Central memory CD8-positive, alpha-beta T cell (primary cell): ENCODE results near the gene ERBB4.

Experiments used
- ATAC-seq: fragments of 150-1000 bp; cut with Tn5 transposase; replicated peaks from 2 replicates; pipeline ENCODE4 v1.10.0; 2022; ENCODE audit warnings: mild to moderate bottlenecking, moderate FRiP score, moderate number of reproducible peaks; ENCODE audit not compliant: poor library complexity, severe bottlenecking; ENCODE audit errors: extremely low read depth
- DNase-seq, 2 donors: peaks; one replicate each; pipeline ENCODE4 v3.0.0; 2021; ENCODE audit warnings: low spot score in 2 of 2
- H3K27ac Mint-ChIP-seq: one replicate; pipeline ENCODE4 v1.8.0; 2022; ENCODE audit warnings: low read depth, mild to moderate bottlenecking, moderate library complexity, mixed read lengths
- H3K27me3 Mint-ChIP-seq: one replicate; pipeline ENCODE4 v1.8.0; 2022; ENCODE audit warnings: mixed read lengths
- H3K36me3 Mint-ChIP-seq: one replicate; pipeline ENCODE4 v1.8.0; 2022; ENCODE audit warnings: mild to moderate bottlenecking, moderate library complexity, mixed read lengths; ENCODE audit not compliant: insufficient read depth
- H3K4me1 Mint-ChIP-seq: one replicate; pipeline ENCODE4 v1.8.0; 2022; ENCODE audit warnings: mixed read lengths
- H3K4me3 Mint-ChIP-seq: one replicate; pipeline ENCODE4 v1.8.0; 2022; ENCODE audit warnings: mild to moderate bottlenecking, moderate library complexity, mixed read lengths
- H3K9me3 Mint-ChIP-seq: one replicate; pipeline ENCODE4 v1.8.0; 2022; ENCODE audit warnings: mixed read lengths

ERBB4 gene

DNA sequence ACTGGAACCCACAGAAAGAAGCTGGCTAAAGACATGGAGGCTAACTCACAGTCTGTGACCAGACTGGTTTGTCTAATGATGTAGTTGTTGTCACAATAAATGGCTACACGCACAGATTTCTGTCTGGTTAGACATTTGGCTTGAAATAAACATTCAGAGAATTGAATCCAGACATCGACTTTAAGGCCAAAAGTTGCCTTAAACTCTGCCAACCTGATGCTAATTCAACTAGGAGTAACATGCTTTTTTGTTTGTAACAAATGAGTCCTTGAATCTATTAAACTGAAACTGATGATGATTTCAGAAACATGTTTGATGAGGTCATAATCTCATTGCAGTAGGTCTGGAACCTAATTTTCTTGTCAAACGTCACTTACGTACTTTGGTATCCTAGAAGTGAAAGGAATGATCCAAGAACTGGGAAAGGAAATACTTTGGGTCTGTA, 123.8 kb downstream of the ERBB4 start:
- no peaks in the 10 kb centered on the region for H3K4me1 Mint-ChIP-seq
- H3K27me3 Mint-ChIP-seq = no peaks in the 10 kb centered on the region
- no peaks in the 10 kb centered on the region for H3K9me3 Mint-ChIP-seq
- H3K36me3 Mint-ChIP-seq = no peaks in the 10 kb centered on the region
- H3K27ac Mint-ChIP-seq = no peak overlapping the region
- ATAC-seq (no peak), DNase-seq (no peak)
- H3K4me3 Mint-ChIP-seq = no peak overlapping the region

DNA sequence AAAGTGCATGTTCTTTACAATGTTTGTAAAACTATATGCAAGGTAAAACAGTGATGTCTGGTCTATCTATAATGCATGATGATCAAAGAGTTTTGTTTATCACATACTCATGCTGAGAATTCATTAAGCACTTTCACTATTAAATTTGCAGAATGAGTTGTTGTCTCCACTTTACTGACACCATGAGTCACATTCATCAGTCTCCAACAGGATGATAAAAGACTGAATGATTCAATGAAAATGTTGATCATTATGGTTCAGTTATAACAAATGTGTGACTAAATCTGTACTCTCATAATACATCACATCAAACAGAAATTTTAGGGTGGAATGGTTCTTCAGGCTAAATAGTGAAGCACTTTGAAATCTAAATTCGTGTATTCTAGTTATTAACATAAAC, 129.0 kb downstream of the ERBB4 start:
- H3K27ac Mint-ChIP-seq = no peak overlapping the region
- peaks cover 7% of the 10 kb centered on the region for H3K9me3 Mint-ChIP-seq
- no peaks in the 10 kb centered on the region for H3K27me3 Mint-ChIP-seq
- H3K4me1 Mint-ChIP-seq = no peaks in the 10 kb centered on the region
- ATAC-seq = no peak
- DNase-seq = no peak
- H3K36me3 Mint-ChIP-seq = no peaks in the 10 kb centered on the region
- no peak overlapping the region for H3K4me3 Mint-ChIP-seq

DNA sequence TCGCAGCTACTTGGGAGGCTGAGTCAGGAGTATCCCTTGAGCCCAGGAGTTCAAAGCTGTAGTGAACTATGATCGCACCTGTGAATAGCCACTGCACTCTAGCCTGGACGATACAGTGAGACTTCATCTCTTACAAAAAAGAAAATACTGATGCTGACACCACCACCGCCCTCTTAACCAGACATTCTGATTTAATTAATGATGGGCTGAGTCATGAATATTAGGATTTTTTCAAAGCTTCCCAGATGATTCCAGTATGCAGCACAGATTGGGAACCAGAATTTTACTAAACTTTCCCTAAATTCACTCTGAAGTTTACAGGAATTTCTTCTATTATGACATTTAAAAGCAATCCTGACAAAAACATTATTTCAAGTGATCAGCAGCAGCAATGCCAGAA, 130.1 kb downstream of the ERBB4 start:
- no peaks in the 10 kb centered on the region for H3K36me3 Mint-ChIP-seq
- DNase-seq (no peak), ATAC-seq (no peak)
- H3K4me3 Mint-ChIP-seq = no peak overlapping the region
- no peak overlapping the region for H3K27ac Mint-ChIP-seq
- H3K27me3 Mint-ChIP-seq = no peaks in the 10 kb centered on the region
- H3K9me3 Mint-ChIP-seq = peaks cover 7% of the 10 kb centered on the region
- H3K4me1 Mint-ChIP-seq = no peaks in the 10 kb centered on the region

DNA sequence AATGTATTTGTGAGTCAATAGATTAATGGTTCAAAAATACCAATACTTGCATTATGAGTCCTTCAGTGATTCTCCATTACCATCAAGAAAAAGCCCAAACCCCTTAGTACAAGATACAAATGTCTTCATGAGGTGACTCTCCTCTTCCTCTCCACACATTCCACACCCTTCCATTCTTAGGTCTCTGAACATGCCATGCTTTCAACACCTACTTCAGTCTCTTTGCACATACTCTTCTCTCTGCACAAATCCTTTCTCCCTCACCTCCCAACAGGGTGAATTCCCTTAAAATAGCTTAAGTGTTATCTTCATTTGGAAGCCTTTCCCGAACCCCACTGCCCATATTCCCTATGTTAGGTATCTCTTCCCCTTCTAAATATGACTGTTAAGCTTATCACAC, 131.9 kb downstream of the ERBB4 start:
- no peak for ATAC-seq
- peaks cover 7% of the 10 kb centered on the region for H3K9me3 Mint-ChIP-seq
- H3K36me3 Mint-ChIP-seq = no peaks in the 10 kb centered on the region
- no peaks in the 10 kb centered on the region for H3K27me3 Mint-ChIP-seq
- H3K4me3 Mint-ChIP-seq = no peak overlapping the region
- no peaks in the 10 kb centered on the region for H3K4me1 Mint-ChIP-seq
- no peak for DNase-seq
- H3K27ac Mint-ChIP-seq = no peak overlapping the region

DNA sequence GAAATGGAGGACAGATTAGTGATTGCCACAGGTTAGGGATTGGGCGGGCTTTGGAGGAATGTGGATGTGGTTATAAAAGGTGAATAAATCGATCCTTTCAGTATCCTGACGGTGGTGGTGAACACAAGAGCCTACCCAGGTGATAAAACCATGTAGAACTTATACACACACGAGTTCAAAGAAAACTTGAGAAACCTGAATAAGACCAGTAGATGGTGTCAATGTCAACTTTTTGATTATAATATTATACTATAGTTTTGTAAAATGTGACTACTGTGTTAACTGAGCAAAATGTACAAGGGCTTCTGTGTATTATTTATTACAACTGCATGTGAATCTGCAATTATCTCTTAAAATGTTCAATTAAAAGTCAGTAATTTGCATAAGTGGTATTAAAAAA, 136.3 kb downstream of the ERBB4 start:
- ATAC-seq = no peak
- Mint-ChIP-seq H3K36me3 (no peaks in the 10 kb centered on the region), H3K27me3 (no peaks in the 10 kb centered on the region), H3K9me3 (peaks cover 13% of the 10 kb centered on the region), H3K27ac (no peak overlapping the region), H3K4me3 (no peak overlapping the region), H3K4me1 (no peaks in the 10 kb centered on the region)
- DNase-seq = no peak

DNA sequence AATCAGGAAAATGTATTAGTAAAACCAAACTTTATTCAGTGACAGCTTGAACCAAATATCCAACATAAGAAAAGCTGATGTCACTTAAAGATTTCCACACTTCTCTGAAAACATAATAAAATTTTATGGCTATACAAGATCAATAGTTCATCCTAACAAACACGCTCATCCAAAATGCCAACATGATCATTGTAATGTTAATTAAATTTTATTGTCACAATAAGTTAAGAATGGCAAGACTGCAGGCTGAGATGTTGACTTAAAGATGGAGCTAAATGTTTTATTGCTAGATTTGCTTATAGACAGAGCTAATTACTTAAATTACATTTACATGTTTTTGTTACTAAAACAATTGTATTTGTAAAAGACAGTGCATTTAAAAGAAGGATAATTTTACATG, 140.3 kb downstream of the ERBB4 start:
- H3K36me3 Mint-ChIP-seq = no peaks in the 10 kb centered on the region
- DNase-seq (no peak), ATAC-seq (no peak)
- no peak overlapping the region for H3K4me3 Mint-ChIP-seq
- H3K4me1 Mint-ChIP-seq = no peaks in the 10 kb centered on the region
- peaks cover 6% of the 10 kb centered on the region for H3K9me3 Mint-ChIP-seq
- no peak overlapping the region for H3K27ac Mint-ChIP-seq
- no peaks in the 10 kb centered on the region for H3K27me3 Mint-ChIP-seq

DNA sequence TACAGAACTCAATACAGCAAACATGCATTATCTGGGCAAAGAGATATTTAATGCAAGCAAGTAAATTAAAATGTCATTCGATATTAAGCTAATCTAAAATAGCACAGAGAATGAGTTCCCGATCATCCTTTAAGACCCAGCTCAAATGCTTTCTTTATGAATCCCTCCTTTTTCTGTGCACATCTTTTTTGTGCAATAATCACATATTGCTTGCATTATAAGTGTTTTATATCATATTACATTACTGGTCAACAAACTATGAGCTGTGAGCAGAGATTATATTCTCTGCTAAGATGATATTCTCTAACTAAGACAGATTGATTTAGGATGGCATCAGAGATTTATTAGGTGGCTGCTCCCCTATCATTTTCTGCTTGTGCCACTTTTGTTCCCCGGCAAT, 146.1 kb downstream of the ERBB4 start:
- Mint-ChIP-seq H3K4me1 (no peaks in the 10 kb centered on the region), H3K27ac (no peak overlapping the region)
- DNase-seq = no peak

DNA sequence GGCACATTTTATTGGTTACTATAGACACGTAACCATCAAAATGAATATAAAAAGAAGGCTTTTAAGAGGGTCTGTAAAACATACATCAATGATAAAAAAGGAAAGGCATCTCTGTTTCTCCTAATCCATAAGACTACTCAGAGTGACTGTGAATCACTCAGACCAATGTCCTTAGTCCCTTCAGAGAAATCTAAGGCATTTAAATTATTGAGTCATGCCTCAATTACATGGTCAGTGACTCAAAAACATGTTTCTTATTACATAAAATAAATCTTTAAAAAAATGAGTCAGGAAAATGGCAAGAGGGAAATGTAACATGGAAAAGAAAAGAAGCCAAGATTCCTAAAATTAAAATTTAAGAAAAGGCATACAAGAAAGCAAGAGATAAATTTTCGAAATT, 146.6 kb downstream of the ERBB4 start:
- Mint-ChIP-seq H3K27ac (no peak overlapping the region), H3K4me1 (no peaks in the 10 kb centered on the region), H3K27me3 (no peaks in the 10 kb centered on the region), H3K4me3 (no peak overlapping the region), H3K36me3 (no peaks in the 10 kb centered on the region), H3K9me3 (peaks cover 6% of the 10 kb centered on the region)
- ATAC-seq (no peak), DNase-seq (no peak)

More for the DNA sequence above, 146.1 kb downstream of the ERBB4 start:
- Mint-ChIP-seq H3K9me3 (peaks cover 6% of the 10 kb centered on the region), H3K27me3 (no peaks in the 10 kb centered on the region), H3K4me3 (no peak overlapping the region), H3K36me3 (no peaks in the 10 kb centered on the region)
- no peak for ATAC-seq

DNA sequence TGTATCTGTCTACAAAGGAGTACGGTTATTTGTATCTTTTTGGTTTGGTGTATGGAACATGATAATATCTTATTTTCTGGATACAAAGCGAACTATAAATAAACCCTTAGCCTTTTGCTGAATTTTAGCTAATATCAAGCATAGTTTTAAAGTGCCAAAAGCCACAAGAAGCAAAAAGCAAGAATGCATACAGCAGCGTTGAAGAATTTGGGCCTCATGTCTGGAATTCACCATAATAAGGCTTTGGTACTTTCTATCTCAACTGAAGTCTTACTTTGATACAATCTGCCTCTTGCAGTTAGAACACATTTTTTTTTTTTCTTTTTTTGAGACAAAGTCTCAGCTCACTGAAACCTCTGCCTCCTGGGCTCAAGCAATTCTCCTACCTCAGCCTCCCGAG, 151.5 kb downstream of the ERBB4 start:
- H3K27me3 Mint-ChIP-seq = no peaks in the 10 kb centered on the region
- H3K36me3 Mint-ChIP-seq = no peaks in the 10 kb centered on the region
- H3K4me1 Mint-ChIP-seq = no peaks in the 10 kb centered on the region
- ATAC-seq (no peak), DNase-seq (no peak)
- H3K4me3 Mint-ChIP-seq = no peak overlapping the region
- H3K27ac Mint-ChIP-seq = no peak overlapping the region
- H3K9me3 Mint-ChIP-seq = no peaks in the 10 kb centered on the region

DNA sequence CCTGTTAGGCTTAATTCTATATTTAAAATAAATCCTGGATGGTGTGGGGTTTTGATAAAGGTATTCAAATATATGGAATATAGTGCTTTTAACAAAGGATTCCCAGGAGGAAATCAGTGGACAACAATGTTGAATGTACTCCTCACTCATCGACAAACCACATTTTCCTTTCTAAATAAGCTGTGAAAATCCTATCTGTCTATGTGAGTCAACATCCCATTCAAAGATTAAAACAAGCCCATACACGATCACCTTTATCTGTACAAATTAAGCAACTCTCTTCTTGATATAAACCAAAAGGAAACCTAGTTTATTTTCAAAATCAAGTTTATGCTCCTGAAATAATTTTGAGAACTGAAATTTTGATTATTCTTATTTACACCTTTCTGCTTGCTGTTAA, 153.4 kb downstream of the ERBB4 start:
- no peak for DNase-seq
- no peaks in the 10 kb centered on the region for H3K9me3 Mint-ChIP-seq
- no peak overlapping the region for H3K27ac Mint-ChIP-seq
- ATAC-seq = no peak
- H3K4me3 Mint-ChIP-seq = no peak overlapping the region
- no peaks in the 10 kb centered on the region for H3K4me1 Mint-ChIP-seq
- no peaks in the 10 kb centered on the region for H3K36me3 Mint-ChIP-seq
- H3K27me3 Mint-ChIP-seq = no peaks in the 10 kb centered on the region

DNA sequence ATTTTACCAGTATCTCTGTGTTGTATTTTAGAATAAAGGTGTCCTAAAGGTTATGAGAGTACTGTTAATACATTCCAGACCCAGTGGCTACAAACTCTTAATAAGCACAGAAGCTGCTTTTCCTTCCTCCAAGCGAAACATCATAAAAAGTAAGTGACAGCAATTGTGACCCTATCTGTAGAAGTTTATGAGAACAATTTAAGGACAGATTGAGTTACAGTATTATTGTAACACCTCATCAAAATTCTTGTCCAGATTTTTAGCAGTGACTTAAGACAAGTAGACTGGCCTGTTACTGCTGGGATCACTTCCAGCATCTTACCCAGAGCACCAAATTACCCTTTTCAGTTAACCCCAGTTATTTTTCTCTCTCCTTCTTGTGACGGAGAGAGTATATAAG, 154.6 kb downstream of the ERBB4 start:
- Mint-ChIP-seq H3K9me3 (no peaks in the 10 kb centered on the region), H3K4me3 (no peak overlapping the region), H3K36me3 (no peaks in the 10 kb centered on the region), H3K4me1 (no peaks in the 10 kb centered on the region), H3K27ac (no peak overlapping the region), H3K27me3 (no peaks in the 10 kb centered on the region)
- ATAC-seq (no peak), DNase-seq (no peak)

DNA sequence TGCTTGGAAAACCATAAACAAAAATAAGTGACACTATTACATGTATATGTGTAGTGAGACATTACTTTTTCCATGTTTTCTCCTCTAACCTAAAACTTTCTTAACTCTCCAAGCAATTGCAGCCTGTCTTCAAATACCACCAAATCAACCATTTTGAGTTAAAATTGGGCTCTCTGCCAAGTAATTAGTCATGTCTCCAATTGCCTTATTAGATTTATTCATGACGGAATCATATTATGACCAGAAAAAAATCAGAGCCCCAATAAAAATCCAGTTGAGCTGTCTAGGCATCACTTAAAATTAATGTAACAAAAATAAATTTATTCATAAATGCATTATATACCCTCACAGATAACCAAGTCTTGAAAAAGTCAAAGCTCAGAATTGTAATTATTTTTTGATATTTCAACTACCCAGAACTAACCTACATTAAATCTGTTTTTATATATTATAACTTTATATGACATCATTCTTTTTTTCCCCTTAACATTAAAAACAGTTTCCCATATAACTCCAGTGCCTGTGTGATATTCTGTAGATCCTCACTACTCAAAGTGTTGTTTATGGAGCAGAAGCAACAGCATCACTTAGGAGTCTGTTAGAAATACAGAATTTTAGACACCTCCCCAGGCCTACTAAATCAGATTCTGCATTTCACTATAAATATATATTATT, 157.0 kb downstream of the ERBB4 start:
- Mint-ChIP-seq H3K27ac (no peak overlapping the region), H3K27me3 (no peaks in the 10 kb centered on the region), H3K9me3 (no peaks in the 10 kb centered on the region), H3K36me3 (no peaks in the 10 kb centered on the region), H3K4me1 (no peaks in the 10 kb centered on the region), H3K4me3 (no peak overlapping the region)
- ATAC-seq = no peak
- no peak for DNase-seq

DNA sequence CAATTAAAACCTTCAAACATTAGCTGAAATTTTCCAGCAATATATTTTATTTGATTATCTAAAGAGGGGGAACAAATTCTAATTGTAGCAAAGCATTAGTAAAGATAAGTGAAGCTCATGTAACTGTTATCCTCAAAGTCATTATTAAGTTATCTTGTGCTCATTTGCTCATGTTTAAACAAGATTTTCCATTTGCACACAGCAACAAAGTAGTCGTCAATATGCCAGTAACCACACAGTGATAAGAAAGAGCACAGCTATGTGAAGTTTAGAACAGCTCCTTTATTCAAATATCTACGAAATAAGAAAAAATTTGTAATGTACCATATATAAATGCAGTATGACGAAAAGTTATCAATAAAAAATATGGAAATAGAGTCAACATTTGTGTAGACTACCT, 159.5 kb downstream of the ERBB4 start:
- Mint-ChIP-seq H3K27ac (no peak overlapping the region), H3K4me1 (no peaks in the 10 kb centered on the region), H3K36me3 (no peaks in the 10 kb centered on the region), H3K27me3 (no peaks in the 10 kb centered on the region), H3K4me3 (no peak overlapping the region), H3K9me3 (peaks cover 6% of the 10 kb centered on the region)
- no peak for DNase-seq
- ATAC-seq = no peak

DNA sequence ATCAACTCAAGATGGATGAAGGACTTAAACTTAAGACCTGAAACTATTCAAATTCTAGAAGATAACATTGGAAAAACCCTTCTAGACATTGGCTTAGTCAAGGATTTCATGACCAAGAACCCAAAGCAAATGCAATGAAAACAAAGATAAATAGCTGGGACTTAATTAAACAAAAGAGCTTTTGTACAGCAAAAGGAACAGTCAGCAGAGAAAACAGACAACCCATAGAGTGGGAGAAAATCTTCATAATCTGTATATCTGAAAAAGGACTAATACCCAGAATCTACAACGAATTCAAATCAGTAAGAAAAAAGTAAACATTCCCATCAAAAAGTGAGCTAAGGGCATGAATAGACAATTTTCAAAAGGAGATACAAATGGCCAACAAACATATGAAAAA, 171.2 kb downstream of the ERBB4 start:
- Mint-ChIP-seq H3K4me3 (no peak overlapping the region), H3K9me3 (peaks cover 7% of the 10 kb centered on the region), H3K36me3 (no peaks in the 10 kb centered on the region), H3K27ac (no peak overlapping the region), H3K27me3 (no peaks in the 10 kb centered on the region), H3K4me1 (no peaks in the 10 kb centered on the region)
- DNase-seq = no peak
- ATAC-seq = no peak
